ENCODE results near the gene MSTO1.
"Not testable (repeated sequence)": the region's sequence is repeated elsewhere in the genome, so short reads cannot be mapped to it uniquely, and the experiment has no call there.

DNA sequence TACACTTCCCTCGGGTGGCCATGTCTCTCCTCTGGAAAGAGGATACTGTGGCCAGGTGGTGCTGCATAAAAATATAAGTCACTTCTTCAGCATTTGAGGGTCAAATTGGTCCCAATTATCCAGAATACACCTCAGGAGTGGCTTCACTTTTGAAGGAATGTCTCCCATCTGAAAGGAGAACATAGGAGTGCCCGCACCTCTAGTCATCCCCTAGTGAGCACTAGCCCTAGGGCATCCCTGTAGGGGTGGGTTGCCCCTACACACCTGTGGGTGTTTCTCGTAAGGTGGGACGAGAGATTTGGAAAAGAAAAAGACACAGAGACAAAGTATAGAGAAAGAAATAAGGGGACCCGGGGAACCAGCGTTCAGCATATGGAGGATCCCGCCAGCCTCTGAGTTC is 16.4 kb downstream of the MSTO1 start:
- not testable (repeated sequence) for TF ChIP-seq CTCF (IDR thresholded peaks at IDR 0.05; ENCODE audit: low read length); EZH2 (IDR thresholded peaks at IDR 0.05; ENCODE audit: borderline replicate concordance, low read length)
